Mammary epithelial cell (primary cell): ENCODE results near the gene SAMHD1.

Experiments used
- EZH2 ChIP-seq: IDR thresholded peaks from 2 replicates; pipeline ENCODE4 v1.6.1; 2012; ENCODE audit warnings: low read length, inconsistent platforms, borderline replicate concordance
- TF ChIP-seq, protein P1 (sequence below), 2 donors: IDR thresholded peaks in 1 of 2; conservative IDR thresholded peaks in 1 of 2; 2 replicates each; pipeline ENCODE4 v1.5.1; 2011 to 2012; ENCODE audit warnings: inconsistent platforms in 2 of 2, low read length in 2 of 2, mild to moderate bottlenecking in 2 of 2, control low read depth in 1 of 2, low read depth in 1 of 2; ENCODE audit not compliant: insufficient read depth in 1 of 2; ENCODE audit errors: extremely low read depth in 1 of 2

DNA sequence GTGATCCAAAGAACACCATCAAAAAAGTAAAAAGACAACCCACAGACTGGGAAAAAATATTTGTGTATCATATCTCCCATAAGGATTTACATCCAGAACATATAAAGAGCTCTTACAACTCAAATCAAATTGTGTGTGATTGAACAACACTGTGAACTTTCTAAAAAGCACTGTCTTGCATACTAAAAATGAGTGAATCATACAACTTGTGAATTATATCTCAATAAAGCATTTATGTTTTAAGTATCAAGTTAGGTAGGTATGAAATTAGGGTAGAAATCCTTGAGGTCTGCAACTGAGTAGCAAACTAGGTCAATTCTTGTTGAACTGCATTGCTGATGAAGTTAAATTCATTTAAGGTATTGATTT is 14.1 kb downstream of the SAMHD1 start:
- TF ChIP-seq, protein P1, sequence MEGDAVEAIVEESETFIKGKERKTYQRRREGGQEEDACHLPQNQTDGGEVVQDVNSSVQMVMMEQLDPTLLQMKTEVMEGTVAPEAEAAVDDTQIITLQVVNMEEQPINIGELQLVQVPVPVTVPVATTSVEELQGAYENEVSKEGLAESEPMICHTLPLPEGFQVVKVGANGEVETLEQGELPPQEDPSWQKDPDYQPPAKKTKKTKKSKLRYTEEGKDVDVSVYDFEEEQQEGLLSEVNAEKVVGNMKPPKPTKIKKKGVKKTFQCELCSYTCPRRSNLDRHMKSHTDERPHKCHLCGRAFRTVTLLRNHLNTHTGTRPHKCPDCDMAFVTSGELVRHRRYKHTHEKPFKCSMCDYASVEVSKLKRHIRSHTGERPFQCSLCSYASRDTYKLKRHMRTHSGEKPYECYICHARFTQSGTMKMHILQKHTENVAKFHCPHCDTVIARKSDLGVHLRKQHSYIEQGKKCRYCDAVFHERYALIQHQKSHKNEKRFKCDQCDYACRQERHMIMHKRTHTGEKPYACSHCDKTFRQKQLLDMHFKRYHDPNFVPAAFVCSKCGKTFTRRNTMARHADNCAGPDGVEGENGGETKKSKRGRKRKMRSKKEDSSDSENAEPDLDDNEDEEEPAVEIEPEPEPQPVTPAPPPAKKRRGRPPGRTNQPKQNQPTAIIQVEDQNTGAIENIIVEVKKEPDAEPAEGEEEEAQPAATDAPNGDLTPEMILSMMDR (conservative IDR thresholded peaks at IDR 0.05 in 1 of 2, IDR thresholded peaks at IDR 0.05 in 1 of 2; ENCODE audit: extremely low read depth in 1 of 2, insufficient read depth in 1 of 2, low read depth in 1 of 2, low read length in 2 of 2) = no peak
- TF ChIP-seq EZH2 = no peak
